ENCODE measurements around the gene CPNE6.
"Not testable (repeated sequence)": the region's sequence is repeated elsewhere in the genome, so short reads cannot be mapped to it uniquely, and the experiment has no call there.

The CPNE6 gene

DNA sequence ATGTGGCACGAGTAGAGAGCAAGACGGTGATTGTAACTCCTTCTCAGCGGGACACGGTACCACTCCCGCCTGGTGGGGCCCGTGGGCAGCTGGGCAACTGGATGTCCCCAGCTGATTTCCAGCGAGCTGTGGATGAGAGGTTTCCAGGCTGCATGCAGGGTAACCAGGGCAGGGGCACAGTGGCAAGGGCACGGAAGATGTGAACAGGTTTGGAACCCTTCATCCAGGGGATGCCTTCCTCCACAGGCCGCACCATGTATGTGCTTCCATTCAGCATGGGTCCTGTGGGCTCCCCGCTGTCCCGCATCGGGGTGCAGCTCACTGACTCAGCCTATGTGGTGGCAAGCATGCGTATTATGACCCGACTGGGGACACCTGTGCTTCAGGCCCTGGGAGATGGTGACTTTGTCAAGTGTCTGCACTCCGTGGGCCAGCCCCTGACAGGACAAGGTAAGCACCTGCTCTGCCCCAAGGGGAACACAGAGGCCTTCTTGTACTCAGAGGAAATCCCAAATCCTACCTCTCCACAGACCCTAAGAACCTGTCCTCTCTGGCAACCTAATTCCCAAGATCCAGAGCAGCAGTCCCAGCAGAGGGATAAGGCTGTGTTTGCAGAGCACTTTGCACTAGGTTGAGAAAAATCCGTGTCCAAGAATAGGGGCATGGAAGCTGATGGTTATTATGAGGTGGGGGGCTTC is 27.0 kb downstream of the CPNE6 start:
- Histone ChIP-seq H3K27ac (ENCODE audit: low read depth, low read length) (no peak overlapping the region), H3K4me3 (ENCODE audit: low read depth, low read length) (no peak overlapping the region), H3K27me3 (ENCODE audit: control insufficient read depth, insufficient read depth, low read length) (no peaks in the 10 kb centered on the region), H3K4me1 (ENCODE audit: control insufficient read depth, insufficient read depth, low read length) (peaks cover 14% of the 10 kb centered on the region), H3K9ac (ENCODE audit: low read depth, low read length) (no peak overlapping the region), H3K36me3 (ENCODE audit: control insufficient read depth, insufficient read depth, low read length) (peaks cover 52% of the 10 kb centered on the region), H3K9me3 (ENCODE audit: control insufficient read depth, insufficient read depth, low read length) (no peaks in the 10 kb centered on the region)

DNA sequence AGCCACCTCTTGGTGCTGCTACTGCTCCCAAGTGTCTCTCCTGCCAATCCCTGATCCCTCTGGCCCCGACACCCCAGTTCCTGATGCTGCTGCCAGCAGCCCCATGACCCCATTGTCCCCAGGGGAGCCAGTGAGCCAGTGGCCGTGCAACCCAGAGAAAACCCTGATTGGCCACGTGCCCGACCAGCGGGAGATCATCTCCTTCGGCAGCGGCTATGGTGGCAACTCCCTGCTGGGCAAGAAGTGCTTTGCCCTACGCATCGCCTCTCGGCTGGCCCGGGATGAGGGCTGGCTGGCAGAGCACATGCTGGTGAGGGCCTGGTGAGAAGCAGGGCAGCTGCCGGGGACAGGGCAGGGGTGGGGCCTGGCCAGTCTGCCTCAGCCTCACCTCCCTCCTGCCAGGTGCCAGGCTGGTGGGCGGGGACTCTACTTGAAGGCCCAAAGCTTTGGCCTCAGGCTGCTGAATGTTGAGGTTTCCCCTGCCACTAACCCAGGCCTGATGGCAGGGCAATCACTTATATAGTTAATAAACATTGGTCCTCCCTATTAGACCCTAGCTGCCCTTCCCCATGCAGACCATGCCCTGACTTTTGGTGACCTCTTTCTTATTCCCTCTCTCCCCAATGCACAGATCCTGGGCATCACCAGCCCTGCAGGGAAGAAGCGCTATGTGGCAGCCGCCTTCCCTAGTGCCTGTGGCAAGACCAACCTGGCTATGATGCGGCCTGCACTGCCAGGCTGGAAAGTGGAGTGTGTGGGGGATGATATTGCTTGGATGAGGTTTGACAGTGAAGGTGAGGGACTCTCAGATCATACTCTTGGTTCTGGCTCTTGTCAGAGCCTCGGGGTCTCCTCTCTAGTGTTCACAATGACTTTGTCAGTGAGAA is 27.8 kb downstream of the CPNE6 start:
- no peak overlapping the region for H3K4me3 ChIP-seq (ENCODE audit: low read depth, low read length)
- no peaks in the 10 kb centered on the region for H3K27me3 ChIP-seq (ENCODE audit: control insufficient read depth, insufficient read depth, low read length)
- H3K9ac ChIP-seq (ENCODE audit: low read depth, low read length), result no peak overlapping the region
- peaks cover 60% of the 10 kb centered on the region for H3K36me3 ChIP-seq (ENCODE audit: control insufficient read depth, insufficient read depth, low read length)
- no peaks in the 10 kb centered on the region; the same call in 1 of the 2 replicates for H3K9me3 ChIP-seq (ENCODE audit: control insufficient read depth, insufficient read depth, low read length)
- no peak overlapping the region for H3K27ac ChIP-seq (ENCODE audit: low read depth, low read length)
- H3K4me1 ChIP-seq (ENCODE audit: control insufficient read depth, insufficient read depth, low read length), result peaks cover 10% of the 10 kb centered on the region

DNA sequence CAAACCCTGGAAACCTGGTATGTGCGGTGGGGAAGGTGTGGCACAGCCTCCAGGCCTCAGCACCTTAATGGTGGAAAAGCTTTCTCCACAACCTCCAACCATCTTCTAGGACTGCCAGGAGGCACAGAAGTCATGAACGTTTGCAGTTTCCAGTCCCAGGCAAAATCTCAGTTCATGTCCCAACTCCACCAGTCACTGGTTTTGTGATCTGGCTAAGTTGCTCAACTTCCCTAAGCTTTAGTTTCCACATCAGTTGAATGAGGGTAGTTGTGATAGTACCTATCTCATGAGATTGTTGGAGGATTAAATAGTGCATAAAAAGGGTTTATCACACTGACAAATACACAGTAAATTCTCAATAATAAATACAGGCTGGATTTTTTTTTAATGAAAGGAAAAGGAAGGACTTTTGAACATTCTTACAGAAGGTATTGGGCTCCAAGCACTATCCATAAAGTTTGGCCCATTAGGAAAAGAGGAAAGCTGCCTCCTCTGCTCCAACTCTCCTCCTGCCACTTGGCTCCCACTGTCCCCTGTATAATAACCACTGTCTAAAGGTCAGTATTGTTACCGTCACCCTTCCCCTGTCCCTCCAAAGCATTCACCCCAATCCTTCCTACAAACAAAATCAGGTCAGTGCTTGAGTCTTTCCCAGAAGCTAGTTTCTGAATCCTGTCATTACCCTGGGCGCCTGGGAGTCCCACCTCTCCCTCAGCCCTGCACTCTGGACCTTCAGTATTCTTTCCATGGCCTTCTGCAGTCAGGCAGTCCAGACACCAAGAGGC is 29.0 kb downstream of the CPNE6 start:
- no peaks in the 10 kb centered on the region; the same call in 1 of the 2 replicates for H3K9me3 ChIP-seq (ENCODE audit: control insufficient read depth, insufficient read depth, low read length)
- H3K27ac ChIP-seq (ENCODE audit: low read depth, low read length), result no peak overlapping the region
- no peaks in the 10 kb centered on the region for H3K27me3 ChIP-seq (ENCODE audit: control insufficient read depth, insufficient read depth, low read length)
- no peak overlapping the region for H3K9ac ChIP-seq (ENCODE audit: low read depth, low read length)
- peaks cover 60% of the 10 kb centered on the region for H3K36me3 ChIP-seq (ENCODE audit: control insufficient read depth, insufficient read depth, low read length)
- H3K4me1 ChIP-seq (ENCODE audit: control insufficient read depth, insufficient read depth, low read length), result peaks cover 5% of the 10 kb centered on the region
- H3K4me3 ChIP-seq (ENCODE audit: low read depth, low read length), result no peak overlapping the region

DNA sequence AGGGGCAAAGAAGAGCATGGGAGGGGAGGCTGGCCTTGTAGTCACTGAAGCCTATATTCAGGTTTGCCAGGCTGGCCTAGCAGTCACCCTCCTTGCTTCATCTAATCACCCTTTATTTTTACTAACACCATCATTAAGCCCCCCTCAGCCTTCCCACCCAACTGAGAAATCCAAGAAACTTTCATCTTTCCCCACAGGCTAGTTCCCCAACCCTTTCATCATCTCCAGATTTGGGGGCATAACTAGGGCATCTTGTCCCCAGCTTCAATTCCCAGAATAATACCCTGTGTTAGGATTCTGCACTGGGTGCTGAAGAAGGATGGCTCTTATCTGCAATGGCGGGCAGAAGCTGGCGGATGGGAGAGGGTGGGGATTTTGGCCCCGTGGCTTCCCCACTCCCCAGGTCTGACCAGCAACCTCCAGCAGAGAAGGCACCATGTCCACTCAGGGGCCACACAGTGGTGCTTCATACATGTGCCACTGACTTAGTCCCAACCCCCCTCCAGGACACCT is 29.7 kb downstream of the CPNE6 start:
- Histone ChIP-seq H3K9ac (ENCODE audit: low read depth, low read length) (no peak overlapping the region), H3K27me3 (ENCODE audit: control insufficient read depth, insufficient read depth, low read length) (no peaks in the 10 kb centered on the region), H3K9me3 (ENCODE audit: control insufficient read depth, insufficient read depth, low read length) (no peaks in the 10 kb centered on the region; the same call in 1 of the 2 replicates), H3K4me3 (ENCODE audit: low read depth, low read length) (no peak overlapping the region), H3K27ac (ENCODE audit: low read depth, low read length) (no peak overlapping the region), H3K4me1 (ENCODE audit: control insufficient read depth, insufficient read depth, low read length) (no peaks in the 10 kb centered on the region), H3K36me3 (ENCODE audit: control insufficient read depth, insufficient read depth, low read length) (peaks cover 60% of the 10 kb centered on the region)

DNA sequence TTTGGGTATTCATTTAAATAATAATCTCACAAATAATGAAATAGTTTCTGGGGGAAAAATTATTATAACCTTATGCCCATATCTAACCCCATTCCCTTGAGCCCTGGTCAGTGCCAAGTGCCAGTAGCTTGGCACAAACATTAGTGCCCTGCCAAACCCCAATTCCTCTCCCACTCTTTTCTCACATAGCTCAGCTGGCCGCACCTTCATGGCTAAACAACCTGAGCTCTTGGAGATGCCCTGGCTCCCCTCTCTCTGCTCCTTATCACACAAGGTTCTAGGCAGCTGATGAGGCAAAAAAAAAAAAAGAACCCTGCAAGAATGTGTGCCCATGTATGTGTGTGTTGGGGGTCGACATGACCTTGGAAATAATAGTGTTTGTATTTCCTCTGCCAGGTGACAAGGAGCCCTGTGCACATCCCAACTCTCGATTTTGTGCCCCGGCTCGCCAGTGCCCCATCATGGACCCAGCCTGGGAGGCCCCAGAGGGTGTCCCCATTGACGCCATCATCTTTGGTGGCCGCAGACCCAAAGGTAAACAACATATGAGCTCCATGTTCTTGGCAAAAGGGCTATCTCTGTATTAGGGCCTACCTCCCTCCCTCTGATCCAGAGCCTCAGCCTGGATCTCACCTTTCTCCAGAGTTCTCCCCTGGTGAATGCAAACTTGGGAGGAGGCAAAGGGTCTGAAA is 31.1 kb downstream of the CPNE6 start:
- Histone ChIP-seq H3K27ac (ENCODE audit: low read depth, low read length) (no peak overlapping the region), H3K27me3 (ENCODE audit: control insufficient read depth, insufficient read depth, low read length) (no peaks in the 10 kb centered on the region), H3K36me3 (ENCODE audit: control insufficient read depth, insufficient read depth, low read length) (peaks cover 60% of the 10 kb centered on the region), H3K4me1 (ENCODE audit: control insufficient read depth, insufficient read depth, low read length) (no peaks in the 10 kb centered on the region), H3K9me3 (ENCODE audit: control insufficient read depth, insufficient read depth, low read length) (no peaks in the 10 kb centered on the region; the same call in 1 of the 2 replicates), H3K9ac (ENCODE audit: low read depth, low read length) (no peak overlapping the region), H3K4me3 (ENCODE audit: low read depth, low read length) (no peak overlapping the region)

DNA sequence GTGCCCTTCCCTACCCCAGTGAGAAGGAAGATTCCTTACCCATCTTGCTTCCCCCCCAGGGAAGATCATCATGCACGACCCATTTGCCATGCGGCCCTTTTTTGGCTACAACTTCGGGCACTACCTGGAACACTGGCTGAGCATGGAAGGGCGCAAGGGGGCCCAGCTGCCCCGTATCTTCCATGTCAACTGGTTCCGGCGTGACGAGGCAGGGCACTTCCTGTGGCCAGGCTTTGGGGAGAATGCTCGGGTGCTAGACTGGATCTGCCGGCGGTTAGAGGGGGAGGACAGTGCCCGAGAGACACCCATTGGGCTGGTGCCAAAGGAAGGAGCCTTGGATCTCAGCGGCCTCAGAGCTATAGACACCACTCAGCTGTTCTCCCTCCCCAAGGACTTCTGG is 32.1 kb downstream of the CPNE6 start:
- Histone ChIP-seq H3K4me1 (ENCODE audit: control insufficient read depth, insufficient read depth, low read length) (no peaks in the 10 kb centered on the region), H3K4me3 (ENCODE audit: low read depth, low read length) (no peak overlapping the region), H3K27ac (ENCODE audit: low read depth, low read length) (no peak overlapping the region), H3K9ac (ENCODE audit: low read depth, low read length) (no peak overlapping the region), H3K9me3 (ENCODE audit: control insufficient read depth, insufficient read depth, low read length) (no peaks in the 10 kb centered on the region; the same call in 1 of the 2 replicates), H3K27me3 (ENCODE audit: control insufficient read depth, insufficient read depth, low read length) (no peaks in the 10 kb centered on the region), H3K36me3 (ENCODE audit: control insufficient read depth, insufficient read depth, low read length) (peaks cover 51% of the 10 kb centered on the region)

DNA sequence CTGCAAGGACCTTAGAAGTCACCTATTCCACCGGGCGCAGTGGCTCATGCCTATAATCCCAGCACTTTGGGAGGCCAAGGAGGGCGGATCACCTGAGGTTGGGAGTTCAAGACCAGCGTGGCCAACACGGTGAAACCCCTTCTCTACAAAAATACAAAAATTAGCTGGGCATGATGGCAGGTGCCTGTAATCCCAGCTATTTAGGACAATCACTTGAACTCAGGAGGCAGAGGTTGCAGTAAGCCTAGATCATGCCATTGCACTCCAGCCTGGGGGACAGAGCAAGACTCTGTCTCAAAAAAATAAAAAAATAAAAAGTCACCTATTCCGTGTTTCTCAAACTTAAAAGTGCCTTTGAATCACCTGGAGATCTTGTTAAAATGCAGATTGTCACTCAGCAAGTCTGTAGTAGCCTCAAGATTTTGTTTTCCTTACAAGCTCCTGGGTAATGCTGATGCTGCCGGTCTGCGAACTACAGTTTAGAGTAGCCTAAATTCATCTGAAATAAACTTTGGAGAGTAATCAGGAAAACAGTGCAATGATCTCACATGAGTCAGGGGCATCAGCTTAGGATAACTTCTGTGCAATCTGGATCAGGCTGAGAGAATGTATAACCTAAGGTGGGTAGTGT is 34.4 kb downstream of the CPNE6 start:
- H3K9ac ChIP-seq (ENCODE audit: low read depth, low read length); H3K4me1 ChIP-seq (ENCODE audit: control insufficient read depth, insufficient read depth, low read length); H3K9me3 ChIP-seq (ENCODE audit: control insufficient read depth, insufficient read depth, low read length); H3K27me3 ChIP-seq (ENCODE audit: control insufficient read depth, insufficient read depth, low read length); H3K4me3 ChIP-seq (ENCODE audit: low read depth, low read length); H3K27ac ChIP-seq (ENCODE audit: low read depth, low read length): not testable (repeated sequence)
- peaks cover 29% of the 10 kb centered on the region for H3K36me3 ChIP-seq (ENCODE audit: control insufficient read depth, insufficient read depth, low read length)

DNA sequence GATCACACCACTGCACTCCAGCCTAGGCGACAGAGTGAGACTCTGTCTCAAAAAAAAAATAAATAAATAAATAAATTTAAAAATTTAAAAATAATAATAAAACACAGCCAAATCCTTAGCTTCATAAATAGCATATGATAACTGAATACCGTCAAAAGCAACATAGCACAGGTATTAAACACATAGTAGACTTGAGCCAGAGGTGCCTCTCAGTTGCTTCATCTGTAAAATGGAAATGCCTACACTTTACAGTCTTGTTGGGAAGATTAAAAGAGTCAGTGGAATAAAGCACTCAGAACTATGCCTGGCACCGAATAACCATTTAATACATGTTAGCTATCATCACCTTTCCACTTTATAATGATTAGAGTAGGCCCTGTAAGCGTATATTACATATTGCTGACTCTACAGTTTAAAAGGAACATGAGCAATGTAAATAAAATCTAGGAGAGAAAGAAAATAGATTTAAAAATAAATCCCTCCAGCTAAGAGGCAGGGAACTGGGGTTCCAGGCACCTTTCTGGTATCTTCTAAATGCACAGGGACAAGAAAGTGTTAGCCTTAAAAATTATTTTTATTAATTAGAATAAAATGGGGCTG is 35.4 kb downstream of the CPNE6 start:
- H3K36me3 ChIP-seq (ENCODE audit: control insufficient read depth, insufficient read depth, low read length), result peaks cover 21% of the 10 kb centered on the region
- no peak overlapping the region for H3K27ac ChIP-seq (ENCODE audit: low read depth, low read length)
- no peak overlapping the region for H3K4me3 ChIP-seq (ENCODE audit: low read depth, low read length)
- H3K9ac ChIP-seq (ENCODE audit: low read depth, low read length), result no peak overlapping the region
- no peaks in the 10 kb centered on the region for H3K27me3 ChIP-seq (ENCODE audit: control insufficient read depth, insufficient read depth, low read length)
- H3K9me3 ChIP-seq (ENCODE audit: control insufficient read depth, insufficient read depth, low read length), result no peaks in the 10 kb centered on the region; the same call in 1 of the 2 replicates
- H3K4me1 ChIP-seq (ENCODE audit: control insufficient read depth, insufficient read depth, low read length), result no peaks in the 10 kb centered on the region

DNA sequence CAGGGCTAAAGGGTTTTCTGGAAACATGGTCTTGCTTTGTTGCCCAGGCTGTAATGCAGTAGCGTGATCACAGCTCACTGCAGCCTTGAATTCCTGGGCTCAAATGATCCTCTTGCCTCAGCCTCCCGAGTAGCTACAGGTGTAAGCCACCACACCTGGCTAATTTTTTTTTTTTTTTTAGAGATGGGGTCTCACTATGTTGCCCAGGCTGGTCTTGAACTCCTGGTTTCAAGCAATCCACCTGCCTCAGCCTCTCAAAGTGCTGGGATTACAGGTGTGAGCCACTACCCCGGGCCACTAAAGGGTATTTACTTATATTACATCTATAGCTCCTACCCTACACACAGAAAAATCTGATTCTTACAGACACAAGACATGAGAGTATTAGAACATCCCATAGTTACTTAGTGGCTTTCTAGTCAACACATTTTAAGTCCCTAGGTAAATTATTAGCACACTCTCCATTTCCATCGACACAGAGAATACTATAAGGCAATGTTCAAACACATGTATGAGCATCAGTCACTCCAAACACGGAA is 37.0 kb downstream of the CPNE6 start:
- Histone ChIP-seq H3K9ac (ENCODE audit: low read depth, low read length) (no peak overlapping the region), H3K27me3 (ENCODE audit: control insufficient read depth, insufficient read depth, low read length) (no peaks in the 10 kb centered on the region), H3K4me1 (ENCODE audit: control insufficient read depth, insufficient read depth, low read length) (no peaks in the 10 kb centered on the region), H3K36me3 (ENCODE audit: control insufficient read depth, insufficient read depth, low read length) (peaks cover 8% of the 10 kb centered on the region), H3K4me3 (ENCODE audit: low read depth, low read length) (no peak overlapping the region), H3K27ac (ENCODE audit: low read depth, low read length) (no peak overlapping the region), H3K9me3 (ENCODE audit: control insufficient read depth, insufficient read depth, low read length) (no peaks in the 10 kb centered on the region; the same call in 1 of the 2 replicates)
